WTC11 (cell line): ENCODE data around the gene RAB2B. TPM values are rescaled to one million over a fixed set of nuclear protein-coding genes. Genes with fewer than 3 reads are reported as not detected.

Experiments
- ATAC-seq: fragments of 200-7000 bp; cut with Tn5 transposase; 2 replicates; pipeline ENCODE4 v1.10.0; 2021; ENCODE audit warnings: mild to moderate bottlenecking, moderate library complexity
- CTCF ChIA-PET: fragments of 300-600 bp; sonication (Branson Sonifier 250); formaldehyde crosslinking; loops from one replicate; lab custom pipeline; 2021; ENCODE audit warnings: antibody characterized with exemption; lab: Charles Lee
- POLR2A ChIA-PET: fragments of 350-600 bp; sonication (Branson Sonifier 250); formaldehyde crosslinking; loops from one replicate; lab custom pipeline; 2021; ENCODE audit warnings: antibody characterized with exemption; lab: Charles Lee
- DNase-seq: peaks from one replicate; pipeline ENCODE4 v3.0.0; 2021; ENCODE audit warnings: low spot score
- H3K27ac Mint-ChIP-seq: 2 replicates; pipeline ENCODE4 v1.8.0; 2021; ENCODE audit warnings: mixed read lengths
- H3K27me3 Mint-ChIP-seq: 2 replicates; pipeline ENCODE4 v1.8.0; 2021; ENCODE audit warnings: low read depth, mild to moderate bottlenecking, moderate library complexity, mixed read lengths
- H3K36me3 Mint-ChIP-seq: 2 replicates; pipeline ENCODE4 v1.8.0; 2021; ENCODE audit warnings: mixed read lengths
- H3K4me1 Mint-ChIP-seq: 2 replicates; pipeline ENCODE4 v1.8.0; 2022; ENCODE audit warnings: mixed read lengths
- H3K4me3 Mint-ChIP-seq: 2 replicates; pipeline ENCODE4 v1.8.0; 2021; ENCODE audit warnings: mild to moderate bottlenecking, moderate library complexity, mixed read lengths
- H3K9me3 Mint-ChIP-seq: 2 replicates; pipeline ENCODE4 v1.8.0; 2021; ENCODE audit warnings: mixed read lengths
- ELF4 ChIP-seq: sonication (generic); formaldehyde crosslinking; IDR thresholded peaks from 2 replicates; pipeline ENCODE4 v1.8.1; 2022; ENCODE audit warnings: low read depth, mild to moderate bottlenecking, moderate library complexity, missing genetic modification reagents
- EMX1 ChIP-seq: fragments of 250-450 bp; sonication (Bioruptor Pico); IDR thresholded peaks from 2 replicates; pipeline ENCODE4 v1.8.0; 2021; ENCODE audit warnings: mild to moderate bottlenecking
- ESRRA ChIP-seq: sonication (generic); formaldehyde crosslinking; IDR thresholded peaks from 2 replicates; pipeline ENCODE4 v1.8.1; 2022; ENCODE audit warnings: mild to moderate bottlenecking, missing genetic modification reagents, borderline replicate concordance
- FOXJ3 ChIP-seq: sonication (generic); formaldehyde crosslinking; IDR thresholded peaks from 2 replicates; pipeline ENCODE4 v1.9.0; 2021; ENCODE audit warnings: missing genetic modification reagents, mild to moderate bottlenecking, borderline replicate concordance
- FOXP1 ChIP-seq: sonication (generic); formaldehyde crosslinking; IDR thresholded peaks from 2 replicates; pipeline ENCODE4 v1.8.0; 2022; ENCODE audit warnings: missing genetic modification reagents, mild to moderate bottlenecking, moderate library complexity, borderline replicate concordance
- OVOL2 ChIP-seq: fragments of 250-450 bp; sonication (Bioruptor Pico); IDR thresholded peaks from 2 replicates; pipeline ENCODE4 v1.9.0; 2021; ENCODE audit warnings: mild to moderate bottlenecking, borderline replicate concordance
- TEAD1 ChIP-seq: sonication (generic); formaldehyde crosslinking; IDR thresholded peaks from 2 replicates; pipeline ENCODE4 v1.8.0; 2022; ENCODE audit warnings: mild to moderate bottlenecking, missing genetic modification reagents
- ZNF317 ChIP-seq: sonication (generic); formaldehyde crosslinking; IDR thresholded peaks from 2 replicates; pipeline ENCODE4 v1.8.1; 2023; ENCODE audit warnings: low read depth, mild to moderate bottlenecking, moderate library complexity, missing genetic modification reagents, borderline replicate concordance
- ZNF416 ChIP-seq: fragments of 250-450 bp; sonication (Bioruptor Pico); IDR thresholded peaks from 2 replicates; pipeline ENCODE4 v1.9.0; 2021; ENCODE audit warnings: mild to moderate bottlenecking, inconsistent platforms
- total RNA-seq: library from RNA; stranded (reverse); gene quantifications from 3 replicates; pipeline ENCODE4 v1.2.3, GENCODE V29; 2021
- TF ChIP-seq, protein P1 (sequence below): fragments of 250-450 bp; sonication (Bioruptor Pico); IDR thresholded peaks from 2 replicates; pipeline ENCODE4 v2.1.2; 2022; ENCODE audit warnings: mild to moderate bottlenecking, moderate library complexity
- TF ChIP-seq, protein P2 (sequence below): sonication (generic); formaldehyde crosslinking; conservative IDR thresholded peaks from 2 replicates; pipeline ENCODE4 v1.8.1; 2023; ENCODE audit warnings: mild to moderate bottlenecking, low read depth, missing genetic modification reagents, moderate library complexity
- TF ChIP-seq, protein P3 (sequence below): sonication (generic); formaldehyde crosslinking; IDR thresholded peaks from 2 replicates; pipeline ENCODE4 v1.8.0; 2023; ENCODE audit warnings: missing genetic modification reagents, mild to moderate bottlenecking, borderline replicate concordance
- TF ChIP-seq, protein P4 (sequence below): fragments of 250-450 bp; sonication (Bioruptor Pico); IDR thresholded peaks from 2 replicates; pipeline ENCODE4 v1.9.0; 2021; ENCODE audit warnings: mild to moderate bottlenecking, borderline replicate concordance
- TF ChIP-seq, protein P5 (sequence below): sonication (generic); formaldehyde crosslinking; IDR thresholded peaks from 2 replicates; pipeline ENCODE4 v1.8.0; 2022; ENCODE audit warnings: mild to moderate bottlenecking, missing genetic modification reagents
- TF ChIP-seq, protein P6 (sequence below): sonication (generic); formaldehyde crosslinking; IDR thresholded peaks from 2 replicates; pipeline ENCODE4 v1.8.1; 2023; ENCODE audit warnings: mild to moderate bottlenecking, moderate library complexity, missing genetic modification reagents

Gene RAB2B
- total RNA-seq, 1 experiment from 2014 or later: 29.6 TPM

DNA sequence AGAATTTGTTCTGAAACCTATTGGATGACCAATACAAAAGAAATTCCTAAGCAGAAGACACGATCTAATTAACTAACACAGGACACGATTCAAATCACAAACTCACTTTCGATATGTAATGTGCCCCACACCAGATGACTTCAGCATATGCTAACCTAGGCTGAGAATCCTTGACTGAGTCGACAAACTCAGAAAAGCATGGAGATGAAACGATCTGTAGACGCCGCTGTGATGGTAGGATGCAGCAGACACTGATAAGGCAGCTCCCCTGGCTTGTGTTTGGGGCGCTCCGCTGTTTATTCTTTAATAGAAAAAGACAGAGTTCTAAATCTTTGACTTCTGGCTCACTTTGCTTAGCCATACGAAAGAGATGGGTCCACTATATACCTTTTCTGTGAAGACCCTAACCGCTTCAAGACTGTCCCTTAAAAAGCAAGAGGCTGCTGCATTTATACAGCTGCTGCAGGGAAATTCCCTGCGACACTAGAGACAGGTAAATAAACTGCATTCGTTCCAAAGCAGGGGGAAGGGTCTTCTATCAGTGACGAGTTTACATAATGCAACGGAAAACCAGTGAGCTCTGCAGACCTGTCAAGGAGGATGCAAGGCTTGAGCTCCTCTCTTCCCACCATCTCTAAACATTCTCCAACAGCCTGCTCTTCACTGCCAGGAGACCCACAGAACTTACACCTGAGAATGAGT lies 21.8 kb downstream of the RAB2B start (continued):
- no peak for TF ChIP-seq ZNF317
- no peak for TF ChIP-seq ESRRA (CRISPR knock-in tag)

DNA sequence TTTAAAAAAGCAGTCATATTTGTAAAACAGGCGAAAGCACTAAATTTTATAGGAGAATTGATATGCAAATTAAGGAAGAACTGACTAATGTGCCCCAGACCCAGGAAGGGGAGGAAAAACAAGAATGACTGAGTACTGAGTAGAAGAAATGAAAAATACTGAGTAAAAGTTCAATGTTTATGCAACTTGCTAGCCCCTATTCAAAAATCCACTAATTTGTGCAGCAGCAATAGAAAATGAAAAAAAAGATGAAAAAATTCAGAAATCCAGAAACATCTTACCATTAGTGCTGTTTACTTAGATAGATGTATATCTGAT lies 26.9 kb downstream of the RAB2B start:
- CTCF ChIA-PET: interaction anchor here (1.1 kb wide), 1 partner anchor 12 kb away, joined by 6 read pairs; no protein-coding TSS in a partner anchor
- no peak for DNase-seq
- POLR2A ChIA-PET: interaction anchor here (2.5 kb wide), 1 partner anchor 12 kb away, joined by 6 read pairs; no protein-coding TSS in a partner anchor
- Mint-ChIP-seq H3K4me3 (no peak overlapping the region), H3K9me3 (peaks cover 3% of the 10 kb centered on the region; the same call in 1 of the 2 replicates), H3K27me3 (no peaks in the 10 kb centered on the region), H3K4me1 (peaks cover 28% of the 10 kb centered on the region), H3K27ac (0 out of 2 replicates have a peak overlapping the region, but pooled peaks have one; percentile 65), H3K36me3 (peaks cover 30% of the 10 kb centered on the region)
- ATAC-seq: no peak
- TF ChIP-seq, protein P1, sequence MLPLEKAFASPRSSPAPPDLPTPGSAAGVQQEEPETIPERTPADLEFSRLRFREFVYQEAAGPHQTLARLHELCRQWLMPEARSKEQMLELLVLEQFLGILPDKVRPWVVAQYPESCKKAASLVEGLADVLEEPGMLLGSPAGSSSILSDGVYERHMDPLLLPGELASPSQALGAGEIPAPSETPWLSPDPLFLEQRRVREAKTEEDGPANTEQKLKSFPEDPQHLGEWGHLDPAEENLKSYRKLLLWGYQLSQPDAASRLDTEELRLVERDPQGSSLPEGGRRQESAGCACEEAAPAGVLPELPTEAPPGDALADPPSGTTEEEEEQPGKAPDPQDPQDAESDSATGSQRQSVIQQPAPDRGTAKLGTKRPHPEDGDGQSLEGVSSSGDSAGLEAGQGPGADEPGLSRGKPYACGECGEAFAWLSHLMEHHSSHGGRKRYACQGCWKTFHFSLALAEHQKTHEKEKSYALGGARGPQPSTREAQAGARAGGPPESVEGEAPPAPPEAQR (CRISPR knock-in tag): no peak
- TF ChIP-seq, protein P2, sequence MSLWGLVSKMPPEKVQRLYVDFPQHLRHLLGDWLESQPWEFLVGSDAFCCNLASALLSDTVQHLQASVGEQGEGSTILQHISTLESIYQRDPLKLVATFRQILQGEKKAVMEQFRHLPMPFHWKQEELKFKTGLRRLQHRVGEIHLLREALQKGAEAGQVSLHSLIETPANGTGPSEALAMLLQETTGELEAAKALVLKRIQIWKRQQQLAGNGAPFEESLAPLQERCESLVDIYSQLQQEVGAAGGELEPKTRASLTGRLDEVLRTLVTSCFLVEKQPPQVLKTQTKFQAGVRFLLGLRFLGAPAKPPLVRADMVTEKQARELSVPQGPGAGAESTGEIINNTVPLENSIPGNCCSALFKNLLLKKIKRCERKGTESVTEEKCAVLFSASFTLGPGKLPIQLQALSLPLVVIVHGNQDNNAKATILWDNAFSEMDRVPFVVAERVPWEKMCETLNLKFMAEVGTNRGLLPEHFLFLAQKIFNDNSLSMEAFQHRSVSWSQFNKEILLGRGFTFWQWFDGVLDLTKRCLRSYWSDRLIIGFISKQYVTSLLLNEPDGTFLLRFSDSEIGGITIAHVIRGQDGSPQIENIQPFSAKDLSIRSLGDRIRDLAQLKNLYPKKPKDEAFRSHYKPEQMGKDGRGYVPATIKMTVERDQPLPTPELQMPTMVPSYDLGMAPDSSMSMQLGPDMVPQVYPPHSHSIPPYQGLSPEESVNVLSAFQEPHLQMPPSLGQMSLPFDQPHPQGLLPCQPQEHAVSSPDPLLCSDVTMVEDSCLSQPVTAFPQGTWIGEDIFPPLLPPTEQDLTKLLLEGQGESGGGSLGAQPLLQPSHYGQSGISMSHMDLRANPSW (CRISPR knock-in tag): no peak
- TF ChIP-seq ZNF416 (CRISPR knock-in tag) (no peak), FOXP1 (CRISPR knock-in tag) (no peak), OVOL2 (CRISPR knock-in tag) (no peak), ELF4 (CRISPR knock-in tag) (no peak), EMX1 (no peak), FOXJ3 (CRISPR knock-in tag) (no peak), TEAD1 (no peak)
- TF ChIP-seq, protein P3, sequence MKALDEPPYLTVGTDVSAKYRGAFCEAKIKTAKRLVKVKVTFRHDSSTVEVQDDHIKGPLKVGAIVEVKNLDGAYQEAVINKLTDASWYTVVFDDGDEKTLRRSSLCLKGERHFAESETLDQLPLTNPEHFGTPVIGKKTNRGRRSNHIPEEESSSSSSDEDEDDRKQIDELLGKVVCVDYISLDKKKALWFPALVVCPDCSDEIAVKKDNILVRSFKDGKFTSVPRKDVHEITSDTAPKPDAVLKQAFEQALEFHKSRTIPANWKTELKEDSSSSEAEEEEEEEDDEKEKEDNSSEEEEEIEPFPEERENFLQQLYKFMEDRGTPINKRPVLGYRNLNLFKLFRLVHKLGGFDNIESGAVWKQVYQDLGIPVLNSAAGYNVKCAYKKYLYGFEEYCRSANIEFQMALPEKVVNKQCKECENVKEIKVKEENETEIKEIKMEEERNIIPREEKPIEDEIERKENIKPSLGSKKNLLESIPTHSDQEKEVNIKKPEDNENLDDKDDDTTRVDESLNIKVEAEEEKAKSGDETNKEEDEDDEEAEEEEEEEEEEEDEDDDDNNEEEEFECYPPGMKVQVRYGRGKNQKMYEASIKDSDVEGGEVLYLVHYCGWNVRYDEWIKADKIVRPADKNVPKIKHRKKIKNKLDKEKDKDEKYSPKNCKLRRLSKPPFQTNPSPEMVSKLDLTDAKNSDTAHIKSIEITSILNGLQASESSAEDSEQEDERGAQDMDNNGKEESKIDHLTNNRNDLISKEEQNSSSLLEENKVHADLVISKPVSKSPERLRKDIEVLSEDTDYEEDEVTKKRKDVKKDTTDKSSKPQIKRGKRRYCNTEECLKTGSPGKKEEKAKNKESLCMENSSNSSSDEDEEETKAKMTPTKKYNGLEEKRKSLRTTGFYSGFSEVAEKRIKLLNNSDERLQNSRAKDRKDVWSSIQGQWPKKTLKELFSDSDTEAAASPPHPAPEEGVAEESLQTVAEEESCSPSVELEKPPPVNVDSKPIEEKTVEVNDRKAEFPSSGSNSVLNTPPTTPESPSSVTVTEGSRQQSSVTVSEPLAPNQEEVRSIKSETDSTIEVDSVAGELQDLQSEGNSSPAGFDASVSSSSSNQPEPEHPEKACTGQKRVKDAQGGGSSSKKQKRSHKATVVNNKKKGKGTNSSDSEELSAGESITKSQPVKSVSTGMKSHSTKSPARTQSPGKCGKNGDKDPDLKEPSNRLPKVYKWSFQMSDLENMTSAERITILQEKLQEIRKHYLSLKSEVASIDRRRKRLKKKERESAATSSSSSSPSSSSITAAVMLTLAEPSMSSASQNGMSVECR (CRISPR knock-in tag): no peak
- TF ChIP-seq, protein P4, sequence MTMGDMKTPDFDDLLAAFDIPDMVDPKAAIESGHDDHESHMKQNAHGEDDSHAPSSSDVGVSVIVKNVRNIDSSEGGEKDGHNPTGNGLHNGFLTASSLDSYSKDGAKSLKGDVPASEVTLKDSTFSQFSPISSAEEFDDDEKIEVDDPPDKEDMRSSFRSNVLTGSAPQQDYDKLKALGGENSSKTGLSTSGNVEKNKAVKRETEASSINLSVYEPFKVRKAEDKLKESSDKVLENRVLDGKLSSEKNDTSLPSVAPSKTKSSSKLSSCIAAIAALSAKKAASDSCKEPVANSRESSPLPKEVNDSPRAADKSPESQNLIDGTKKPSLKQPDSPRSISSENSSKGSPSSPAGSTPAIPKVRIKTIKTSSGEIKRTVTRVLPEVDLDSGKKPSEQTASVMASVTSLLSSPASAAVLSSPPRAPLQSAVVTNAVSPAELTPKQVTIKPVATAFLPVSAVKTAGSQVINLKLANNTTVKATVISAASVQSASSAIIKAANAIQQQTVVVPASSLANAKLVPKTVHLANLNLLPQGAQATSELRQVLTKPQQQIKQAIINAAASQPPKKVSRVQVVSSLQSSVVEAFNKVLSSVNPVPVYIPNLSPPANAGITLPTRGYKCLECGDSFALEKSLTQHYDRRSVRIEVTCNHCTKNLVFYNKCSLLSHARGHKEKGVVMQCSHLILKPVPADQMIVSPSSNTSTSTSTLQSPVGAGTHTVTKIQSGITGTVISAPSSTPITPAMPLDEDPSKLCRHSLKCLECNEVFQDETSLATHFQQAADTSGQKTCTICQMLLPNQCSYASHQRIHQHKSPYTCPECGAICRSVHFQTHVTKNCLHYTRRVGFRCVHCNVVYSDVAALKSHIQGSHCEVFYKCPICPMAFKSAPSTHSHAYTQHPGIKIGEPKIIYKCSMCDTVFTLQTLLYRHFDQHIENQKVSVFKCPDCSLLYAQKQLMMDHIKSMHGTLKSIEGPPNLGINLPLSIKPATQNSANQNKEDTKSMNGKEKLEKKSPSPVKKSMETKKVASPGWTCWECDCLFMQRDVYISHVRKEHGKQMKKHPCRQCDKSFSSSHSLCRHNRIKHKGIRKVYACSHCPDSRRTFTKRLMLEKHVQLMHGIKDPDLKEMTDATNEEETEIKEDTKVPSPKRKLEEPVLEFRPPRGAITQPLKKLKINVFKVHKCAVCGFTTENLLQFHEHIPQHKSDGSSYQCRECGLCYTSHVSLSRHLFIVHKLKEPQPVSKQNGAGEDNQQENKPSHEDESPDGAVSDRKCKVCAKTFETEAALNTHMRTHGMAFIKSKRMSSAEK (CRISPR knock-in tag): no peak
- TF ChIP-seq, protein P5, sequence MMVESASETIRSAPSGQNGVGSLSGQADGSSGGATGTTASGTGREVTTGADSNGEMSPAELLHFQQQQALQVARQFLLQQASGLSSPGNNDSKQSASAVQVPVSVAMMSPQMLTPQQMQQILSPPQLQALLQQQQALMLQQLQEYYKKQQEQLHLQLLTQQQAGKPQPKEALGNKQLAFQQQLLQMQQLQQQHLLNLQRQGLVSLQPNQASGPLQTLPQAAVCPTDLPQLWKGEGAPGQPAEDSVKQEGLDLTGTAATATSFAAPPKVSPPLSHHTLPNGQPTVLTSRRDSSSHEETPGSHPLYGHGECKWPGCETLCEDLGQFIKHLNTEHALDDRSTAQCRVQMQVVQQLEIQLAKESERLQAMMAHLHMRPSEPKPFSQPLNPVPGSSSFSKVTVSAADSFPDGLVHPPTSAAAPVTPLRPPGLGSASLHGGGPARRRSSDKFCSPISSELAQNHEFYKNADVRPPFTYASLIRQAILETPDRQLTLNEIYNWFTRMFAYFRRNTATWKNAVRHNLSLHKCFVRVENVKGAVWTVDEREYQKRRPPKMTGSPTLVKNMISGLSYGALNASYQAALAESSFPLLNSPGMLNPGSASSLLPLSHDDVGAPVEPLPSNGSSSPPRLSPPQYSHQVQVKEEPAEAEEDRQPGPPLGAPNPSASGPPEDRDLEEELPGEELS: no peak
- TF ChIP-seq, protein P6, sequence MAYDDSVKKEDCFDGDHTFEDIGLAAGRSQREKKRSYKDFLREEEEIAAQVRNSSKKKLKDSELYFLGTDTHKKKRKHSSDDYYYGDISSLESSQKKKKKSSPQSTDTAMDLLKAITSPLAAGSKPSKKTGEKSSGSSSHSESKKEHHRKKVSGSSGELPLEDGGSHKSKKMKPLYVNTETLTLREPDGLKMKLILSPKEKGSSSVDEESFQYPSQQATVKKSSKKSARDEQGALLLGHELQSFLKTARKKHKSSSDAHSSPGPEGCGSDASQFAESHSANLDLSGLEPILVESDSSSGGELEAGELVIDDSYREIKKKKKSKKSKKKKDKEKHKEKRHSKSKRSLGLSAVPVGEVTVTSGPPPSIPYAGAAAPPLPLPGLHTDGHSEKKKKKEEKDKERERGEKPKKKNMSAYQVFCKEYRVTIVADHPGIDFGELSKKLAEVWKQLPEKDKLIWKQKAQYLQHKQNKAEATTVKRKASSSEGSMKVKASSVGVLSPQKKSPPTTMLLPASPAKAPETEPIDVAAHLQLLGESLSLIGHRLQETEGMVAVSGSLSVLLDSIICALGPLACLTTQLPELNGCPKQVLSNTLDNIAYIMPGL (CRISPR knock-in tag): no peak
